Mesendoderm (in vitro differentiated cells): ENCODE results near the gene FRMD3.

Source experiments
- DNase-seq: peaks from one replicate; pipeline ENCODE4 v3.0.0; 2013
- H2AK5ac ChIP-seq: 2 replicates; pipeline ENCODE4 v1.6.1; 2013; ENCODE audit warnings: low read length, inconsistent platforms
- H2BK120ac ChIP-seq: 2 replicates; pipeline ENCODE4 v1.6.1; 2013; ENCODE audit warnings: low read depth, mild to moderate bottlenecking, low read length, moderate library complexity, mixed read lengths
- H2BK15ac ChIP-seq: replicated peaks from 2 replicates; pipeline ENCODE4 v1.6.1; 2013; ENCODE audit warnings: low read depth, mild to moderate bottlenecking, moderate library complexity
- H2BK5ac ChIP-seq: 2 replicates; pipeline ENCODE4 v1.6.1; 2013; ENCODE audit warnings: low read length, inconsistent platforms
- H3K18ac ChIP-seq: 2 replicates; pipeline ENCODE4 v1.6.1; 2013; ENCODE audit warnings: mild to moderate bottlenecking, low read length, mixed read lengths
- H3K23ac ChIP-seq: one replicate; pipeline ENCODE4 v1.6.1; 2013; ENCODE audit warnings: low read length
- H3K27ac ChIP-seq: 2 replicates; pipeline ENCODE4 v1.5.1; 2013; ENCODE audit warnings: low read depth, mild to moderate bottlenecking, inconsistent platforms, low read length, moderate library complexity
- H3K27me3 ChIP-seq: 2 replicates; pipeline ENCODE4 v1.6.1; 2013; ENCODE audit warnings: low read length, control low read depth, mild to moderate bottlenecking, inconsistent platforms; ENCODE audit not compliant: insufficient read depth, poor library complexity
- H3K36me3 ChIP-seq: 2 replicates; pipeline ENCODE4 v1.6.1; 2013; ENCODE audit warnings: low read length, inconsistent platforms; ENCODE audit not compliant: control insufficient read depth, insufficient read depth
- H3K4ac ChIP-seq: one replicate; pipeline ENCODE4 v1.6.1; 2013; ENCODE audit warnings: low read depth, mild to moderate bottlenecking, low read length, moderate library complexity
- H3K4me1 ChIP-seq: 2 replicates; pipeline ENCODE4 v1.6.1; 2013; ENCODE audit warnings: low read depth, low read length, inconsistent platforms; ENCODE audit not compliant: control insufficient read depth
- H3K4me2 ChIP-seq: 2 replicates; pipeline ENCODE4 v1.6.1; 2013; ENCODE audit warnings: low read length
- H3K4me3 ChIP-seq: 2 replicates; pipeline ENCODE4 v1.5.1; 2013; ENCODE audit warnings: mild to moderate bottlenecking, low read length
- H3K56ac ChIP-seq: one replicate; pipeline ENCODE4 v1.6.1; 2013; ENCODE audit warnings: low read length
- H3K79me1 ChIP-seq: 2 replicates; pipeline ENCODE4 v1.6.1; 2013; ENCODE audit warnings: low read length, inconsistent platforms
- H3K79me2 ChIP-seq: 2 replicates; pipeline ENCODE4 v1.6.1; 2013; ENCODE audit warnings: mild to moderate bottlenecking, low read length; ENCODE audit not compliant: control insufficient read depth, insufficient read depth
- H3K9ac ChIP-seq: 2 replicates; pipeline ENCODE4 v1.6.1; 2013; ENCODE audit warnings: low read length, inconsistent platforms
- H4K5ac ChIP-seq: one replicate; pipeline ENCODE4 v1.6.1; 2013; ENCODE audit warnings: low read length
- H4K8ac ChIP-seq: one replicate; pipeline ENCODE4 v1.6.1; 2013; ENCODE audit warnings: low read depth, mild to moderate bottlenecking, control low read depth, low read length, moderate library complexity
- WGBS: extraction: QIAGEN DNeasy Blood & Tissue Kit; methylation state at CpG from one replicate; pipeline ENCODE4 v1.1.7; 2013; ENCODE audit warnings: low lambda C conversion rate, missing lambda C conversion rate; ENCODE audit not compliant: insufficient coverage; ENCODE audit errors: extremely low coverage; 5-methylcytosine and 5-hydroxymethylcytosine counted together

The FRMD3 gene

DNA sequence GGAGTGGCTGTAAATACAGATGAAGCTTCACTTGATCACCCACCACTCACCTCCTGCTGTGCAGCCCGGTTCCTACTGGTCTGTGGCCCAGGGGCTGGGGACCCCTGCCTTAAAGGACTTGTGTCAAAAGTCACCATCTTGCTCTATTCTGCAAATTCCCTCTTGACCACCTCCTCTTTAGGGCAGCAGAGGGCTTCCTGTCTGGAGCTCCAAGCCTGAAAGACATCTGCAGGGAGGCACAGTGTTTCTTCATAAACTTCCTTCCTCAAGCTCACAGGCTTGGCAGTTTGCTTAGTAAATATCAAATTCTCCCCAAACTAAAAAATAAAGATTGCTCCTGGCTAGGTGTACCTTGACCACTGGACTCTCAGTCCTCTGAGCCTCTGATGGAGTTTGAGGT lies 104.4 kb downstream of the FRMD3 start:
- no peak overlapping the region for H4K5ac ChIP-seq
- DNase-seq: no peak
- no peak overlapping the region for H2BK15ac ChIP-seq
- H3K56ac ChIP-seq: no peak overlapping the region
- no peak overlapping the region for H3K23ac ChIP-seq
- H3K18ac ChIP-seq: no peak overlapping the region
- H3K79me1 ChIP-seq: no peaks in the 10 kb centered on the region
- no CpG with 5 or more reads among the region's 1 CpG for WGBS
- H2BK120ac ChIP-seq: no peak overlapping the region
- no peak overlapping the region for H3K9ac ChIP-seq
- H3K4me3 ChIP-seq: no peak overlapping the region
- no peak overlapping the region for H2AK5ac ChIP-seq
- no peaks in the 10 kb centered on the region for H3K4me1 ChIP-seq
- H3K4me2 ChIP-seq: no peak overlapping the region
- no peak overlapping the region for H4K8ac ChIP-seq
- H3K79me2 ChIP-seq: no peaks in the 10 kb centered on the region
- H3K27me3 ChIP-seq: no peaks in the 10 kb centered on the region
- no peak overlapping the region for H3K27ac ChIP-seq
- no peak overlapping the region for H2BK5ac ChIP-seq
- no peaks in the 10 kb centered on the region for H3K36me3 ChIP-seq
- no peak overlapping the region for H3K4ac ChIP-seq

DNA sequence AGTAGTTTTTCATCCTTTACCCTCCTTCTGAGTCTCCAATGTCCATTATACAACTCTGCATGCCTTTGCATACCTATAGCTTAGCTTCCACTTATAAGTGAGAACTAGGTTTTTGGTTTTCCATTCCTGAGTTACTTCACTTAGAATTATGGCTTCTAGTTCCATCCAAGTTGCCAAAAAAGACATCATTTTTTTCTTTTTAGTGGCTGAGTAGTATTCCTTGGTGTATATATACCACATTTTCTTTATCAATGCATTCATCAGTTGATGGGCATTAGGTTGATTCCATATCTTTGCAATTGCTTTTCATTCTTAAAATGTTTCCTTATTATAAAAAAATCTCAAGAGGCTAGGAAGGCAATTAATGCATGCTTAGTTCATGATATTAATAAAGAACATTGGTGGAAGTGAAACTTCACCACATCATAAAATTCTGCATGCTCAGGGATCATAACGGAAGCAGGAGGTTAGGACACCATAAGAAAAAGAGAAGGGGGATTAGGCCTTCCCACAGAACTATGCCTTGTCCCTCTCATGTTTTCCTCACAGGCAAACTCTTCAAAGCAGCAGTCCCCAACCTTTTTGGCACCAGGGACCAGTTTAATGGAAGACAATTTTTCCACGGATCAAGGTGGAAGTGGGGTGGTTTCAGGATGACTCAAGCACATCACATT lies 105.2 kb downstream of the FRMD3 start:
- Histone ChIP-seq H3K4ac (no peak overlapping the region), H3K79me2 (no peaks in the 10 kb centered on the region), H3K56ac (no peak overlapping the region), H3K79me1 (no peaks in the 10 kb centered on the region), H3K4me2 (no peak overlapping the region), H2BK120ac (no peak overlapping the region), H3K36me3 (no peaks in the 10 kb centered on the region), H3K9ac (no peak overlapping the region), H2BK5ac (no peak overlapping the region), H3K4me3 (no peak overlapping the region), H3K18ac (no peak overlapping the region), H3K27me3 (no peaks in the 10 kb centered on the region), H4K5ac (no peak overlapping the region), H4K8ac (no peak overlapping the region), H3K27ac (no peak overlapping the region), H3K4me1 (no peaks in the 10 kb centered on the region), H2AK5ac (no peak overlapping the region), H3K23ac (no peak overlapping the region), H2BK15ac (no peak overlapping the region)
- no peak for DNase-seq
- WGBS: no CpG with 5 or more reads among the region's 2 CpGs

DNA sequence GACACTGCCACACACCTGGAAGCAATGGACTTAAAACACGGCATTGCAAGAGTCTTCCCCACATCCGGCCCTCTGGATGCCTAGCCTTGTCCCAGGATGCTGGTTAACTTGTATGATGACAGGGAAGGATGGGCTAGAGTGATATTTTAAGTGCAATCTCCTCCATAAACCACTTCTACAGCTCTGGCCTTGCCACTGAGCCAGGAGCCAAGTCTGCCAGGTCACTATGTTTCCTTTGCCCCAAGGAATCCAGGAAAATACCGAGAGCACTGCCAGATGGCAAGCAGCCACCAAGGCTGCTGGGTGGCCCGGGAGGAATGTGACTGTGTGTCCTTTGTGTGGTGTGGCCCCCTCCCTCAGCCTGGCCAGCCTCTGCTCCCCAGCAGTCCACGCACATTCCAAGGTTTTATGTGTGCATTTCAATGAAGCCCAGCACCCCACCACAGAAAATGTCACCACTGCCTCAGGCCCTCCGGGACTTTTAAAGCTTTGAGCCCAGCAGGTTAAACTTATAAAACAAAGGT lies 106.0 kb downstream of the FRMD3 start:
- Histone ChIP-seq H3K56ac (no peak overlapping the region), H3K4me3 (no peak overlapping the region)
- DNase-seq: peak; percentile 43

DNA sequence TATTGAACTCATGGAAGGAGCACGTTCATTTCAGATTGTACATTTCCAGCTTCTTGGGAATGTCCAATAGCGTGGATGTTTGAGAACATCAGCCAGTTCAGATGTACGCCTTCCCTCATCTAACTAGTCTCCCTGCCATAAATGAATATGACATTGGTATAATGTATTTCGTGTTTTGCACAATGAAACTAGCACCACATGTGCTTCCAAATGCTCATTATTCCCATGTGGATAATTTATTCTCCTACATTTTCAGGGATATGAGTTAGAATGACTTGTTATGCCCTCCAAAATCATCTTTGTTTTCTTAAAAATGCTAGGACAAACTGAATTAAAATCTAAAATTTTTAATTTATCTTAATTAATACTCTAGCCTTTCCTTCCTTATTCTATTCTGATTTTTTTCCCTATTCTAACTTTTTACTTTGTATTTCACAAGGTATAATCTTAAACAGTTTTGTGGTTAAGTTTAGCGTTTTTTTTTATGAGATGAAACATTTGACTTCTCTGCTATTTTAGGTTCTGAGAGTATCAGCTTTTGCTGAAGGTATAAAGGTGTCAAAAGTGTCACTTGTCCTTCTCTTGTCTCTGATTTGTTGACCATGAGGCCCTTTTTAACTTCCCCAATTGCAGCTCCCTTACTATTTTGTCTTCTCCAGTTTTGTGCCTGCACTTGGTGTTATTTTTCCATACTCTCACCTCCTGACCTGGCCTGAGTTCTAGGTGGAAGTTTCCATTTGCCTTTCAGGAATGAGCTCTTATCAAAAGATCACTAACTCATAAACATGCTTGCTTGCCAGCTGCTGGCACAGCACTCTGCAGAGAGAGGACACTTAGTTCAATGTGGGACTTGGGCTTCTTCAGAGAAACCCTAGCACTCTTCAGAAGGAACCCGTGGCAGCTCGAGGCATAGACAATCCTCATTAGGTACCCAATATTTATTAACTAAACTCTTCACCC lies 106.8 kb downstream of the FRMD3 start:
- Histone ChIP-seq H3K4me3 (no peak overlapping the region), H2BK15ac (no peak overlapping the region), H3K27ac (no peak overlapping the region), H2BK120ac (no peak overlapping the region), H3K79me1 (no peaks in the 10 kb centered on the region), H3K27me3 (no peaks in the 10 kb centered on the region), H3K9ac (no peak overlapping the region), H3K4ac (no peak overlapping the region), H3K4me1 (no peaks in the 10 kb centered on the region), H3K36me3 (no peaks in the 10 kb centered on the region), H3K79me2 (no peaks in the 10 kb centered on the region), H4K8ac (no peak overlapping the region), H3K23ac (no peak overlapping the region), H3K18ac (no peak overlapping the region), H2BK5ac (no peak overlapping the region), H3K4me2 (no peak overlapping the region), H2AK5ac (no peak overlapping the region), H4K5ac (no peak overlapping the region), H3K56ac (no peak overlapping the region)
- WGBS: no CpG with 5 or more reads among the region's 7 CpGs
- no peak for DNase-seq

More for the DNA sequence above, 106.0 kb downstream of the FRMD3 start:
- Histone ChIP-seq H3K4me2 (no peak overlapping the region), H3K4ac (no peak overlapping the region), H3K79me2 (no peaks in the 10 kb centered on the region), H4K5ac (no peak overlapping the region), H3K18ac (no peak overlapping the region), H4K8ac (no peak overlapping the region), H2BK15ac (no peak overlapping the region), H3K36me3 (no peaks in the 10 kb centered on the region), H2BK5ac (no peak overlapping the region), H3K27me3 (no peaks in the 10 kb centered on the region), H2BK120ac (no peak overlapping the region), H3K23ac (no peak overlapping the region), H2AK5ac (no peak overlapping the region), H3K9ac (no peak overlapping the region), H3K79me1 (no peaks in the 10 kb centered on the region), H3K27ac (no peak overlapping the region), H3K4me1 (no peaks in the 10 kb centered on the region)
- WGBS: no CpG with 5 or more reads among the region's 6 CpGs

DNA sequence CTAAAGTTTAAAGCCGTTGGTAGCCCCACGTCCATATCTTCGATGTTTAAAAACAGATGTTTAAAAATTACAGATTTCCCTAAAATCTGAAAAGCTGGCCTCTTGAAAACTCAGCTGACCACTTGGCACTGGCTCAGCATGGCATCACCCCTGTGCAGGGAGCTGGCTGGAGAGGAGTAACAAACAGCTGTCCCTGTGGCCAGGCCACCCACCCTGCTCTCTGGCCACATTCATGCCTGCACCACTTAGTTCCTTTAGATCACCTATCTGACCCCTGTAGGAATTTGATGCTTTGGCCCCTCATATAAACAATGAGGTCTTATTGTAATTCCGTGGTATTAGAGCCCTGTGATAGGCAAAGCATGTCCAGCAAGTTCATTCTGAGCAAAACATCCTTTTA lies 107.5 kb downstream of the FRMD3 start:
- Histone ChIP-seq H2BK120ac (no peak overlapping the region), H3K27me3 (no peaks in the 10 kb centered on the region), H3K79me2 (no peaks in the 10 kb centered on the region), H3K36me3 (no peaks in the 10 kb centered on the region), H4K5ac (no peak overlapping the region), H3K9ac (no peak overlapping the region), H3K18ac (no peak overlapping the region), H3K4me3 (no peak overlapping the region), H3K4ac (no peak overlapping the region), H2AK5ac (no peak overlapping the region), H3K79me1 (no peaks in the 10 kb centered on the region), H3K4me1 (no peaks in the 10 kb centered on the region), H3K4me2 (no peak overlapping the region), H3K23ac (no peak overlapping the region), H3K56ac (no peak overlapping the region), H2BK5ac (no peak overlapping the region), H4K8ac (no peak overlapping the region), H3K27ac (no peak overlapping the region), H2BK15ac (no peak overlapping the region)
- DNase-seq: no peak
- WGBS: no CpG with 5 or more reads among the region's 4 CpGs
